ENCODE measurements around the gene LIMS2.

DNA sequence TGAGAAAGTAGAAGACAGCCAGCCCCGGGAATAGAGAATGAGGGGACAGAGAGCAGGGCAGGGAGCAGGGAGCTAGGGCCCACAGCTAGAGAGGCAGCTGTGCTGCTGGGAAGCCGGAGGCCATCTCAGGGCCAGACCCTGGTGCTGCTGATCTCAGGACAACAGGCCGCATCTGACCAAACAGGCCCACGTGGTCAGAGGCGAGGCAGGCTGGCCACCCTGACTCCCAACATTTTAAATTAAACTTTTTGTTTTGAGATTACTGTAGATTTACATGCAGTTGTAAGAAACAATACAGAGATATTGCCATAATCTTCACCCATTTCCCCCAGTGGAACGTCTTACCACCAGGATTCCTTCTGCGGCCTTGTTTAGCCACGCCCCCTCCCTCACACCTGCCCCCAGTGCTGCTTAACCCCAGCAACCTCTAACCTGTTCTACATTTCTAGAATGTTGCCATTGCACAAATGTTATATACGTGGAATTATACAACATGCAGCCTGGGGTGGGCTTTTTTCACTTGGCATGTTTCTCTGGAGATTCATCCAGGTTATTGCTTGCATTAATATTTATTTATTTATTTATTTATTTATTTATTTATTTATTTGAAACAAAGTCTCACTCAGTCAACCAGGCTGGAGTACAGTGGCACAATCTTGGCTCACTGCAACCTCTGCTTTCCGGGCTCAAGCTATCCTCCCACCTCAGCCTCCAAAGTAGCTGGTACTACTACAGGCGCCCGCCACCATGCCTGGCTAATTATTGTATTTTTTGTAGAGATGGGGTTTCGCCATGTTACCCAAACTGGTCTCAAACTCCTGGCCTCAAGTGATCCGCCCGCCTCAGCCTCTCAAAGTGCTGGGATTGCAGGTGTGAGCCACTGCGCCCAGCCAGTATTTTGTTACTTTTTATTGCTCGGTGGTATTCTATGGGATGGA, 78.0 kb downstream of the LIMS2 start:
- TF ChIP-seq, protein P1, sequence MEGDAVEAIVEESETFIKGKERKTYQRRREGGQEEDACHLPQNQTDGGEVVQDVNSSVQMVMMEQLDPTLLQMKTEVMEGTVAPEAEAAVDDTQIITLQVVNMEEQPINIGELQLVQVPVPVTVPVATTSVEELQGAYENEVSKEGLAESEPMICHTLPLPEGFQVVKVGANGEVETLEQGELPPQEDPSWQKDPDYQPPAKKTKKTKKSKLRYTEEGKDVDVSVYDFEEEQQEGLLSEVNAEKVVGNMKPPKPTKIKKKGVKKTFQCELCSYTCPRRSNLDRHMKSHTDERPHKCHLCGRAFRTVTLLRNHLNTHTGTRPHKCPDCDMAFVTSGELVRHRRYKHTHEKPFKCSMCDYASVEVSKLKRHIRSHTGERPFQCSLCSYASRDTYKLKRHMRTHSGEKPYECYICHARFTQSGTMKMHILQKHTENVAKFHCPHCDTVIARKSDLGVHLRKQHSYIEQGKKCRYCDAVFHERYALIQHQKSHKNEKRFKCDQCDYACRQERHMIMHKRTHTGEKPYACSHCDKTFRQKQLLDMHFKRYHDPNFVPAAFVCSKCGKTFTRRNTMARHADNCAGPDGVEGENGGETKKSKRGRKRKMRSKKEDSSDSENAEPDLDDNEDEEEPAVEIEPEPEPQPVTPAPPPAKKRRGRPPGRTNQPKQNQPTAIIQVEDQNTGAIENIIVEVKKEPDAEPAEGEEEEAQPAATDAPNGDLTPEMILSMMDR (optimal IDR thresholded peaks at IDR 0.05 in 1 of 3, IDR thresholded peaks at IDR 0.05 in 1 of 3, conservative IDR thresholded peaks at IDR 0.05 in 1 of 3; ENCODE audit: extremely low read depth in 1 of 3, insufficient read depth in 2 of 3, low read length in 3 of 3) = no peak
- TF ChIP-seq EZH2 (IDR thresholded peaks at IDR 0.05; ENCODE audit: low read length) = no peak
